Stimulated activated CD8-positive, alpha-beta memory T cell treated with anti-CD3 and anti-CD28 coated beads, Interleukin-12 subunit alpha, Interleukin-12 subunit beta, amount 100 ng/mL, for 24 hours (primary cell): Measurements from ENCODE around the gene ZNF446.
"Not testable (repeated sequence)": the region's sequence is repeated elsewhere in the genome, so short reads cannot be mapped to it uniquely, and the experiment has no call there.

Experiments used
- DNase-seq: peaks from one replicate; pipeline ENCODE4 v3.0.0-alpha.2; 2020; ENCODE audit errors: extremely low read depth

ZNF446 gene

DNA sequence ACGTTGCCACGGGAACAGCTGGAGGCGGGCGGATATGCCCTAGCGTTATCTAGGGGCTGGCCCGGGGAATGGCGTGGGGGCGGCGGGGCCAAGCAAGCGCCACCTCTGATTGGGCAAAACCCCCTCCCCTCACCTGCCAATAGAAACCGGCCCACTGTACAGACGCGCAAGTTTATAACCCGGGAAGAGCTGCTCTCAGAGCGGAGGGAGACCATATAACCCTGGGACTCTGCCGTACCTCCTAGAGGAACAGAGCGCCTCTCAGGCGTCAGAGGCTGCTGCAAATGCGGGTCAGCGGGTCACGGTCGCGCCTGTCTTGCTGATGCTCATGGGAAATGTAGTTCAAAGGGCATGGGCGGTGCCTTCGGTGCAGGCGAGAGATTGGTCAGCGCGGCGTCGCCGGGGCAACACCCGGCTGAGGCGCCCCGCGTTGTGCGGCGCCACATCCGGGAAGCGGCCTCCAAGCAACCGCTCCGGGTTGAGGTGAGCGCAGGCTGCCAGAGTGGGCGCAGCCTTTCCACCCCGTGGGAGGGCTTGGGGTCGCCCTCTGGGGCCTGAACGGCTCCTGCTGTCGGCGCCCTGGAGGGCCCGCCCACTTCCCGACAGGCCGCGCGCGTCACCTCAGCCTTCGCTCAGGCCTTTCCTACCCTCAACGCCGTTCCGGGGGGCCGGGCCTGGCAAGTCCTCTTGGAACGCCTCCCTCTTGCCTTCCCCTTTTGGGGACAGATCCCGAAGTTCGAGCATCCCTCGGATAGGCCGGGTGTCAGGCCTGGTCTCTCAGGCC is at the start of gene ZNF446:
Gene ZNF446, plus strand, starts transcription at position 639 of the 784 bp plus-strand sequence. CDS start 867 bp downstream, outside the sequence.
- DNase-seq = peak; percentile 92

DNA sequence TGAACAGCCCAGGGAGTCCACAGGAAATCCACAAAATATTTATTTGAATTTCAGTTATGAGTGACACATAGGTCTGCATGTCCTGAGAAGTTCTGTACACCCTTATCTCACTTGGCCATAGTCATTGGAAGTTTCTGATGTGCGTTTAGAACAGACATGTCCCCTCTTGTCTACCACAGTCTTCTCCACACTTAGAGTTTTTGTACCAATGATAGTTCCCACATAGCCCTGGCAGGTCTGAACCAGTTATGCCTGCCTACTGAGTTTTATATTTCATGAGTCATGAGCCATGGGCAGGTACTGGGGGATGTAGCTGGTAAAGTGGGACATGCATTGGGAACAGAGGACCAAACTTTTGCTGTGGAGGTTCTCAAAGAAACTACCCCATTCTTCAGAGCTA is 47.5 kb upstream of the ZNF446 start:
- DNase-seq = no peak

DNA sequence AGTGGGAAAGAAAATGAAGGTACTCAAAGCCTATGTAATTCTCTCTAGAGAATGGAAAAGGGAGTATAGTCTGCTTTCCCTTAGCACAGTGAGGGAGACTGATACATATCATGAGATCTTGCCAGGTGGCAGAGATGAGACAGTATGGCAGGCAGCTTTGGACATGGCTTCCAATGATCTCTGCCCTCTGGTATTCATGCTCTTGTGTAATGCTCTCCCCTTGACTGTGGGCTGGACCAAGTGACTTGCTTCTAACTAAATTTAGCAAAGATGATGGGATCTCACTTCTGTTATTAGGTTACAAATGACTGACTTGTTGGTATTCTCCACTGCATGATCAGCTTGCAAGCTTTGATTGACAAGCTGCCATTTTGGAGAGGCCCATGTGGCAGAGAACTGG is 46.4 kb upstream of the ZNF446 start:
- DNase-seq = no peak

DNA sequence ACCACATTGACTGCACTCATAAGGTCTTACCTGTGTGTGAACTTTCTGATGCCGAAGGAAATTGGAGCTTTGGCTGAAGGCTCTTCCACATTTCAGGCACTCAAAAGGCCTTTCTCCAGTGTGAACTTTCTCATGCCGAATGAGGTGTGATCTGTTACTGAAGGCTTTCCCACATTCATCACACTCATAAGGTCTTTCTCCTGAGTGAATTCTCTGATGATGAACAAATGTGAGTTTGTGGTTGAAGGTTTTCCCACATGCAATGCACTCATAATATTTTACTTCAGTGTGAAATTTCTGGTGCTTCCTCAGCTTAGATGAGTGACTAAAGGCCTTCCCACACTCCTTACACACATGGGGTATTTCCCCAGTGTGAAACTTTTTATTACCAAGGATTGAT is 41.9 kb upstream of the ZNF446 start:
- no peak for DNase-seq

DNA sequence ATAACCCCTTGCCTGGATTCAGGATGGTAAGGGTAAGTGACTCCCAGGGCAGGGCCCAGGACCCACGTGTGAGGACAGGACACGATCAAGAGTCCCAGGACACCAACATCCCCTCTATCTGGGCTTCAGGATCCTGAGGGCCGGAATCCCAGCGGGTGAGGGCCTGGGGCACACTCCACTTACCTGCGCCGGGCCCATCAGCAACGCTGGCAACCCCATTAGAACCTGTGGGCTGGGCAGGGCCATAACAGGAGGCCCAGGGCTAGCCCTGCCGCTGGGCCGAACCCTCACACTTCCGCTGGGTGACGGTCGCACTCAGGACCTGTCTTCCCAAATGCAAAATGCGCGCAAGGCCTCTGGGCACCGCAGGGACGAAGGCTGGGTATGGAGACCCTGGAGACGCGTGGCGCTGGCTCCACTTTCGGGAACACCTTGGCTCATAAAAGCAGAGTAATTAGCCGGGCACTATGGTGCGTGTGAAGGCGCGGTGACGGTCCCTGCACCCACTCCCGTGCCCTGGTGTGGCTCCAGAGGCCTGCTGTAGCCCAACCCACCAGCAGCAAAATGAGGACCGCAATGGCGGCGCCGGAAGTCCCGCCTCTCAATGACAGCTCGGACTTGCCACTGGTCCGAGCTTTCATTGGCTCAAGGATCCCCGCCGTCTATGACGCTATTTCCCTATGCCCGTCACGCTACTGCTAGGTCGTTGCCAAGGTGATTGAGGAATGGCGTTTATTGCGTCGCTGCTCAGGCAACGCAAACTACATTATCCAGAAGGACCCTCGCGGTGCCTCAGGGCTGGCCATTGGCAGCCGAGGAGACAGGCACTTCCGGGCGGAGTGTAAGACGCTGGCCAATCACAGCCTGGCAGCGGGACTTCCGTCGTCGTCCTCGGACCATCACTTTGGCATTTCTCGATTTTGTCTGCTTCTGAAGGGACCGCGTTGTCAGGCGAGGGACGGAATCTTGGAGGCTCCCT is 36.3 kb upstream of the ZNF446 start, which contains the start of gene ZNF132:
Gene ZNF132, minus strand, starts transcription at position 578 of the 979 bp plus-strand sequence. Its CDS starts 332 bp downstream, at position 246.
- DNase-seq = peak; percentile 86

DNA sequence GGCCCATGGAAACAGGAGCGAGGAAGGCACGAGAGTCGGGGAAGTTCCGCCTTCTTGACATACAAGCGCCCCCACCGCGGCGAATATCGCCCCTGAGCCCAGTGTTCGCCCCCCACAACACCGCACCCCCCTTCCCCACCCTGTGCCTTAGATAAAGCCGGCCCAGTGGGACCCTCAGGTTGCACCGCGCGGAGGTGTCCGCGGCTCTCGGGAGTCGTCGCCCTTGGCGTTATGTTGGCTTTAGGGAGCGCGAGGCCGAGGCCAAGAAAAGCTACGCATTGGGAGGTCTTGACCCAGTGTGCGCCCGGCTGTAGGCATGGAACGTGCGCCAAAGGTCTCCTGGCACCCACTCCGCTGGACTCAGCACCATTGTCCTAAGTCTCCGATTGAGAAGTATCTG is 35.6 kb upstream of the ZNF446 start:
- no peak for DNase-seq

DNA sequence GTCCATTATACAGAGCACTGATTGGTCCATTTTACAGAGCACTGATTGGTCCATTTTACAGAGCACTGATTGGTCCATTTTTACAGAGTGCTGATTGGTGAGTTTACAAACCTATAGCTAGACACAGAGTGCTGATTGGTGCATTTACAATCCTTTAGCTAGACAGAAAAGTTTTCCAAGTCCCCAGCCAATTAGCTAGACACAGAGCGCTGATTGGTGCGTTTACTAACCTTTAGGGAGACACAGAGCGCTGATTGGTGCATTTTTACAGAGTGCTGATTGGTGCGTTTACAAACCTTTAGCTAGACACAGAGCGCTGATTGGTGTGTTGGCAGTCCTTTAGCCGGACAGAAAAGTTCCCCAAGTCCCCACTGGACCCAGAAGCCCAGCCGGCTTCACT is 33.2 kb upstream of the ZNF446 start:
- DNase-seq = not testable (repeated sequence)

DNA sequence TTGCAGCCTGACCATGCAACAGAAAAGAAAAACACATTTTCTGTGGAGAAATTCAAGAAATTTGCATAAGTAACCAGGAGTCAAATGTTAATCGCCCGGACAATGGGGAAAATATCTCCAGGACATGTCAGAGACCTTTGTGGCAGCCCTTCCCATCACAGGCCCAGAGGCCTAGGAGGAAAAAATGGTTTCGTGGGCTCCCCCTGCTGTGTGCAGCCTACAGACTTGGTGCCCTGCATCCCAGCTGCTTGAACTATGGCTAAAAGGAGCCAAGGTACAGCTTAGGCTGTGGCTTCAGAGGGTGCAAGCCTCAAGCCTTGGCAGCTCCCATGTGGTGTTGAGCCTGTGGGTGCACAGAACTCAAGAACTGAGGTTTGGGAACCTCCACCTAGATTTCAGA is 27.3 kb upstream of the ZNF446 start:
- DNase-seq = not testable (repeated sequence)

DNA sequence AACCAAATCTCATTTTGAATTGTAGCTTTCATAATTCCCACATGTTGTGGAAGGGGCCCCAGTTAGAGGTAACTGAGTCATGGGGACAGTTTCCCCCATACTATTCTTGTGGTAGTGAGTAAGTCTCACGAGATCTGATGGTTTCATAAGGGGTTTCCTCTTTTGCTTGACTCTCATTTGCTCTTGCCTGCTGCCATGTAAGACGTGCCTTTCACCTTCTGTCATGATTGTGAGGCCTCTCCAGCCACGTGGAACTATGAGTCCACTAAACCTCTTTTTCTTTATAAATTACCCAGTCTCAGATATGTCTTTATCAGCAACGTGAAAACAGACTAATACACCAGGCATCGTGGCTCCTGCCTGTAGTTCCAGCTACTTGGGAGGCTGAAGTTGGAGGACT is 26.2 kb upstream of the ZNF446 start:
- not testable (repeated sequence) for DNase-seq

DNA sequence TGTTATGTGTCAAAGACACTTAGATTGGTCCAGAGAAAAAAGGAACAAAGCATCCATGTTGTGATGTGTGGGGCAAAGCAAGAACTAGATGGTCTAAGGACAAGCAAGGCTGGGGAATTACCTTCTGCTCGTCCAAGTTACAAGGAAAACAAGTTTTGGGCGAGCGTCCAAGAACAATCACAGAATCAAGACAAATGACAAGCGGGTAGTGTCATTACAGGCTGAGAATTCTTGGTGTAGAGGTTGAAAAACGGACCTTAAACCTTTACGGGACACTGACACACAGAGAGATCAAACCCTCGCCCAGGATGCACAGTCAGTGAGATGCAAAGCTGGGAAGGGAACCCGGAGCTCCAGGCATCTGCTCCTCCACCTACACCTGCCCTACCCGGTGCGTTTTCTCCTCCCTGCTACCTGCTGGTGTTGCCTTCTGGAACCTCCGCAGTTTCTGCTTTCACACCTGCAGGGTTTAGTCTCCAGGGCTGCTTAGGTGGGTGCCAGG is 25.2 kb upstream of the ZNF446 start:
- no peak for DNase-seq

DNA sequence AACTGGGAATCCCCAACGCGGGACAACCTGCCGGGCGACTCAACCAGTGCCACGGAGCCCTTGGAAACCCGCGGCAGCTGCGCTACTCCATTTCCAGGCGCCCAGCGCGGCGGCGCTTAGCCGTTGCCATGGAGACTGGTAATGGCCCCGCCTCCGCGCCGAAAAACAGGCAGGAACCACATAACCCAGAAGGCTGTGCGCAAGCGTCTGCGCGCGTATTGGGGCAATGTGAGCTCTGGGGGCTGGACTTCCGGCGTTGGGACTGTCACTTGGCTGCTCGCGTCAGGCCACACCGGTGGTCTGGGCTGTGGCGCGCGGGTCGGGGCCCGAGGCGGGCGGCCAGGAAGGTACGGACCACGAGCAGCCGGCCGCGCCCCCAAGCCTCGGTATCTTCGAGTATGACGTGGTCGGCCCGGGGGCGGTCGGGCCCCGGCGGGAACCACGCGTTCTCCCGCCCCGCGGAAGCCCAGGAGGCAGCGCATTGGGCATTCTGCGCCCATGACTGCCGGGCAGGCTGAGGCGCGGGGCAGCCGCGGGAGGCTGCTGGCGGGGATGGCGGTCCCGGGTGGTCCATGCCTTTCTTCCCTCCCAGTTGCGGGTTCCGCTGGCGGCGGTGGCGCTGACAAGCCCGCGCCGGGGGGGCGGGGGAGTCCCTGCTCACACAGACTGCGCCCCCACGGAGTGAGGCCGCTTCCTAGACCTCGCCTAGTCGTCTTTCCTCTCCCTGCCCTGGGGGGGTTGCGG is 24.6 kb upstream of the ZNF446 start, which contains the start of gene ZNF324B:
Gene ZNF324B, plus strand, starts transcription at position 265 of the 744 bp plus-strand sequence. CDS start 2,080 bp downstream, outside the sequence.
- peak; percentile 95 for DNase-seq

DNA sequence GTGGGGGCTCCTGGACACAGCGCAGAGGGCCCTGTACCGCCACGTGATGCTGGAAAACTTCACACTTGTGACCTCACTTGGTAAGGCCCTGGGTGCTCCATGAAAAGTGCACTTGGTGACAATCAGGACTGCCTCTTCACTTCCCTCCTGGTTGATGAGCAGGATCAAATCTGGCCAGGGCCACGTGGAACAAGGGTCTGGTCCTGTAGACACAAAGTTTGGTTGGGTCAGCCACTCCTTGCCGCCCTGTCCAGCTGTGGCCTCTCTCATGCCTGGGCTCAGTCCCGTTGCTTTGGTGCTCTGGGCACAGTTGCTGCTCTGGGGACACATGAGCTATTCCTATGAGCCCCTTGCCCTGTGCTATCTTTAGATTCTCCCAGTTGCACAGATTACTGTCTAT is 22.4 kb upstream of the ZNF446 start:
- DNase-seq = no peak

DNA sequence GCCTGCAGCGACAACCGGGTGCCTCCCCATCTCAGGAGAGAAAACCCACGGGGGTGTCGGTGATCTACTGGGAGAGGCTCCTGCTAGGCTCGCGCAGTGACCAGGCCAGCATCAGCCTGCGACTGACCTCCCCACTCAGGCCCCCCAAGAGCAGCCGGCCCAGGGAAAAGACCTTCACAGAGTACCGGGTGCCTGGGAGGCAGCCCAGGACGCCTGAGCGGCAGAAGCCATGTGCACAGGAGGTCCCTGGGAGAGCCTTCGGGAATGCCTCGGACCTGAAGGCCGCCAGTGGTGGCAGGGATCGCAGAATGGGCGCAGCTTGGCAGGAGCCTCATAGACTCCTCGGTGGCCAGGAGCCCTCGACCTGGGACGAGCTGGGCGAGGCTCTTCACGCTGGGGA is 20.8 kb upstream of the ZNF446 start:
- no peak for DNase-seq

DNA sequence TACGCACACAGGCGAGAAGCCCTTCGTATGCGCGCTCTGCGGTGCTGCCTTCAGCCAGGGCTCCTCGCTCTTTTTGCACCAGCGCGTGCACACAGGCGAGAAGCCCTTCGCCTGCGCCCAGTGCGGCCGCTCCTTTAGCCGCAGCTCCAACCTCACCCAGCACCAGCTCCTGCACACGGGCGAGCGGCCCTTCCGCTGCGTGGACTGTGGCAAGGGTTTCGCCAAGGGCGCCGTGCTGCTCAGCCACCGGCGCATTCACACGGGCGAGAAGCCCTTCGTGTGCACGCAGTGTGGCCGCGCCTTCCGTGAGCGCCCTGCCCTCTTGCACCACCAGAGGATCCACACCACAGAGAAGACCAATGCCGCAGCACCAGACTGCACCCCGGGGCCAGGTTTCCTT is 20.0 kb upstream of the ZNF446 start:
- no peak for DNase-seq

DNA sequence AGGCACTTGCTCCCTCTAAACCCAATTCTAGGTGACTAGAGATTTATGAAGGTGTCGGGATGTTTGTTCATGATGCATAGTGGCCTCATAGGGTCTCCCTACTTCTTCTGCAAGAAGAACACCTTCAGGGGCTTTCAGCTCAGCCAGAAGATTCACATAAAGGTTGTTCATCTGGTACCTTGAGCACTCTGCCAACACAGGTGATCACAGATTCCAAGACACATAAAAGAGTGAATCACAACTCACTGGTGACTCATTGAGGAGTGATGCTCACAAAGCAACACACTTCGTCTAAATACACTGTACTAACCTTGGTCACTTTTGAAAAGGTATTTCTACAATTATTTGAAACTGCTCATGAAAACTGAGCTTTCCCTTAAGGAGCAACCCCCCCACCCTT is 16.1 kb upstream of the ZNF446 start:
- no peak for DNase-seq

DNA sequence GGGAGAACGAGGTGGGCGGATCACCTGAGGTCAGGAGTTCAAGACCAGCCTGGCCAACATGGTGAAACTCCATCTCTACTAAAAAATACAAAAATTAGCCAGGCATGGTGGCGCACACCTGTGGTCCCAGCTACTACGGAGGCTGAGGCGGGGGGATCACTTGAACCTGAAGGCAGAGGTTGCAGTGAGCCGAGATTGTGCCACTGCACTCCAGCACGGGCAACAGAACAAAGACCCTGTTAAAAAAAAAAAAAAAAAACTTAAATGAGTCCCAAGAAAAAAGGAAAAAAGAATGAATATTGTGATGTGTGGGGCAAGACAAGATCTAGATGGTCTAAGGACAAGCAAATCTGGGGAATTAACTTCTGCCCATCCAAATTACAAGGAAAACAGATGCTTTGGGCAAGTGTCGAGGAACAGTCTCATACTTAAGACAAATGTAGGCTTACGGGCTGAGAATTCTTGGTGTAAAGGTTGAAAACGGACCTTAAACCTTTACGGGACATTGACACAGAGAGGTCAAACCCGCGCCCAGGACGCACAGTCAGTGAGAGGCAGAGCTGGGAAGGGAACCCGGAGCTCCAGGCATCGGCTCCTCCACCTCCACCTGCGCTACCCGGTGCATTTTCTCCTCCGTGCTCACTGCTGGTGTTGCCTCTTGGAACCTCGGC is 9.9 kb upstream of the ZNF446 start:
- no peak for DNase-seq

DNA sequence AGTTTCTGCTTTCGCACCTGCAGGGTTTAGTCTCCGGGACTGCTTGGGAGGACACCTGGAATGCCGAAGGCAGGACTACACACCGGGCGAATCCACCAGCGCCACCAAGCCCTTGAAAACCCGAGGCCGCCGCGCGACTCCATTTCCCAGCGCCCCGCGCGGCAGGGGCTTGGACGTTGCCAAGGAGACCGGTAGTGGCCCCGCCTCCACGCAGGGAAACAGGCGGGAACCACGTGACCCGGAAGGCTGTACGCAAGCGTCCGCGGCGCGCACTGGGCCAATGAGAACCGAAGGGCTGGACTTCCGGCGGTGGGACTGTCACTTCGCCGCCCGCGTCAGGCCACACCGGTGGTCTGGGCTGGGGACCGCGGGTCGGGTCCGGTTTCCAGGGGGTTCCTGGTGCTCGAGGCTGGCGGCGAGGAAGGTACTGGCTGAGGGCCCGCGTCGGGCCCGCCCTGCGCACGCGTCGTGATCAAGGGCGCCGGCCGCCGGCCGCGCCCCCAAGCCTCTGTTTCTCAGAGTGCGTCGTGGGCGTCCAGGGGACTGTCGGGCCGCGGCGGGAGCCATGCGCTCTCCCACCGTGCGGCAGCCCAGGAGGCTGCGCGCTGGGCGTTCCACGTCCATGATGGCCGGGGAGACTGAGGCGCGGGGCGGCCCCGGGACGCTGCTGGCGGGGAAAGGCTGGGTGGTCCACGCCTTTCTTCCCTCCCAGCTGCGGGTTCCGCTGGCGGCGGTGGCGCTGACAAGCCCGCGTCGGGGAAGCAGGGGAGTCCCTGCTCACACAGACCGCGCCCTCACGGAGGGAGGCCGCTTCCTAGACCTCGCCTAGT is 9.2 kb upstream of the ZNF446 start, which contains the start of gene ZNF324:
Gene ZNF324, plus strand, starts transcription at position 321 of the 830 bp plus-strand sequence. CDS start 2,106 bp downstream, outside the sequence.
- peak; percentile 96 for DNase-seq

DNA sequence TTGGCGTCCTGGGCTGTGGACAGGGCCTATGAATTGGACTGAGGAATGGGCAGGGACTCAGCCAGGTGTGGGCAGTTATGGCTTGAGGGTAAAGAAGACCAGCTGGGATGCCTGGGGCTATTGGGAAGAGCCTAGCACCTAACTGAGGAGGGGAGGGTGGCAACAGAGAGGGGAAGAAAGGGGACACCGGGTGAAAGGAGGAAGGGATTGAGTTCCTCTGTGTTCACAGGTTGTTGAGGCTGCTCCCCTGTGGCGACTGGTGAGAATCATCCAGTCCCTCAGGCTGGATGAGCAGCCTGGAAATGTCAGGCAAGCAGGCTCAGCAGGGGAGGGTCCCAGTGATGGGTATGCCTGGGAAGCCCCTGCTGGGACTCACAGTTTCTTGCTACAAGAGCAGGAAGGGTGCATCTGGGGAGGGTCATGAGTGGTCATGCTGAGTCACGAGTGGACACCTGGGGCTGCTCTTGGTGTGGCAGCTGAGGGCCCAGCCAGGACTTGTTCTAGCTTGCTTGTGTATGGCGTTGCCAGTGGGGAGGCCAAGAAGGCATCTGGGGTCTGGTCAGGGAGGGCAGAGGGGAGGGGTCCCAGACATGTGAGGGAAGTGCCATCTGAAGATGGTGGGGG is 7.8 kb upstream of the ZNF446 start:
- no peak for DNase-seq

DNA sequence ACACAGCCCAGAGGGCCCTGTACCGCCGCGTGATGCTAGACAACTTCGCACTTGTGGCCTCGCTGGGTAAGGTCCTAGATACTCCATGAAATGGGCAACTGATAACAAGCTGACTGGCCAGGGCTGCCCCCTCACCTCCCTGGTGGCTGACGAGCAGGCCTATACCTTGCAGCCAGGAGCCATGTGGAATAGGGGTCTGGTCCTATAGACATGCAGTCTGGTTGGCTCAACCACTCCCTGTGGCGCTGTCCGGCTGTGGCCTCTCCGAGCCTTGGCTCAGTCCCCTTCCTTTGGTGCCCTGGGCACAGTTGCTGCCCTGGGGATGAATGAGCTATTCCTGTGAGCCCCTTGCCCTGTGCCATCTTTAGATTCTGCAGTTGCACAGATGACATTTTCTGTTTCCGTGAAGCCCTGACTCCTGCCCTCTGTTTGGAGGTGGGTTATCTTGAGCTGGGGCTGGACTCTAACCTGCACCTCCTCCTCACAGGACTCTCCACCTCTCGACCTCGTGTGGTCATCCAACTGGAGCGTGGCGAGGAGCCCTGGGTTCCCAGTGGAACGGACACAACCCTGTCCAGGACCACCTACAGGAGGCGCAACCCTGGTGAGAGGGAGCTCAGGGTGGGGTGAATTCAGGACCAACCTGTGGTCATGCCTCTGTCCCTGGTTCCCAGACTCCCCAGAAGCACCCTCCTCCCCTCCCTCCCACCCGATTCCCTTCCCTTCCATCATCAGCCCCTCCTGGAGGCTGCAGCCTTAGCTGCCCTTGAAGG is 6.7 kb upstream of the ZNF446 start:
- no peak for DNase-seq
